ENCODE results near the gene MXRA8.

MXRA8 gene

GRCh38 chr1:1306070-1306660 is 52.2 kb downstream of the MXRA8 start:
- DNase-seq, result peak; percentile 30

- peak; percentile 65 for DNase-seq
Measured at GRCh38 chr1:1305300-1306069, 52.9 kb downstream of the MXRA8 start.

- peak; percentile 95 for DNase-seq
Measured at GRCh38 chr1:1304331-1305299, 53.7 kb downstream of the MXRA8 start.

GRCh38 chr1:1303736-1304135 is 54.6 kb downstream of the MXRA8 start:
- peak; percentile 20 for DNase-seq

- peak; percentile 15 for DNase-seq
Measured at GRCh38 chr1:1302951-1303509, 55.3 kb downstream of the MXRA8 start.

Measured in eye (tissue), 1 donor.